A549 treated with AZD2906 at 1 μM for 4 hours (cell line): ENCODE measurements around the gene ARHGAP20. TPM values are rescaled to one million over a fixed set of nuclear protein-coding genes. Genes with fewer than 3 reads are reported as not detected.

ENCODE experiments used
- total RNA-seq: library from RNA; stranded (reverse); fragments of 200-300 nt; extraction: Qiagen RNA extraction; gene quantifications from 5 replicates; pipeline ENCODE4 v1.2.3, GENCODE V29; 2022

Gene ARHGAP20
- total RNA-seq: 0.02 to 0.07 TPM (median 0.04 TPM) in 4 of 5 replicates, not detected in the other

DNA sequence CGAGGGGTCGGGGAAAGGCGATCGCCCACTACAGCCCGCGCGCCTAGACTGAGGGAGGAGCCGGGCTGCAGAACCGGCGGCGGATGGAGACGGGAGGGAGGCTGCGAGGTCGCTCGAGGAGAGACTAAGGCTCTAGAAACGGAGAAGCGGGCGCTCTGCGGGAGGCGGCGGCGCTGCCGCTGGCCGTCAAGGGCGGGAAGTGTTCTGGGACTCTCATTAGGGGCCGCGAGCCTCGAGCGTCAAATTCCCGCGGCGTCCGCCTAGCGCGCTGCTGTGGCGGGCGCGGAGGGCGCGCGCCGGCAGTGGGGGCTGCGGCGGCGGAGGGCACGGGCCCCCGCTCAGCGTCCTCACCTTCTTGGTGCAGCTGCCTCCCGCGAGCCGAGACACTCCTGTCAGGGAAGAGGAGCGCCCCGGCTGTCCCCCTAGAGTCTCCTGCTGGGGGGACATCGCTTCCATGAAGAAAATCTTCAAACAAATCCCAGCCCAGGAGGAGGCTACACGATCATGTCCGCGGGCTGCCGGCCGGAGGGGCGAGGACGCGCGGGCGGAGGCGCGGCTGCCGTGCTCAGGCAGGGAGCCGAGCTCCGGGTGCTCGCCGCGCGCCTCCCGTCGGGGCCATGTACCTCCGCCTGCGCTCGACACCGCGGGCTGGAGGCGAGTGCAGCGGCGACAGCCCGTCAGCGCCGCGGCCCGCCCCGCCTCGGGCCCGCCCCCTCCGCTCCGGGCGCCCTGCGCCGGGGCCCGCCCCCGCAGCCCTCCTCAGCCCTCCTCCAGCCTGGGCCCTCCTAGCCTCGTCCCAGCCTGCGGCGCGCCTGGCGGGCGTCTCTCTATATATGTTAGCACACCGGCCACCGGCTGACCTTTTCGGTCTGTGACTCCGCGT, at the start of gene ARHGAP20:
ARHGAP20 (minus strand) TSS at position 662 of the 883 bp plus-strand sequence; CDS start at position 456, 206 bp downstream.

